Cortex of kidney (tissue), 1 donor: ENCODE measurements around the gene NHEJ1.

Experiments
- DNase-seq: peaks from one replicate; lab custom pipeline; 2025; lab: John Stamatoyannopoulos, UW

NHEJ1 gene

GRCh38 chr2:219087361-219087760 is 73.3 kb downstream of the NHEJ1 start:
- DNase-seq: no peak

DNA sequence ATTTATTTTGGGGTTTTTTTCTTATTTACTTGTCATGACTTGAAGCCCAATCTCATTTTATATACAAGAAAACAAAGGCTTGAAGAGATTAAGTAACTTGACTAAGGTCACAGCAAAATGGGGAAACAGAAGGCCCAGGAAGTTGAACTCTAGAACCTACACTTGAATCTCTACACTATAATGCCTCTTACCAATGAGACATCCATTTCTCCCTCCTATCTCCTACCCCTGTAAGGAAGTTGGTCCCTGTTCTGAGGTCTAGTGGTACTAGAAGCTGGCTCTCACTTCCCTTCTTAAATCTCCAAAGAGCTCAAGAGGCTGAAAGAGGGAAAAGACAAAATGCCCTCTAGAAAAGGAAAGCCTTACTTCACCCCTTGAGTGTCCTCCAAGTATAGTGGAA is 74.4 kb downstream of the NHEJ1 start:
- DNase-seq: no peak

DNA sequence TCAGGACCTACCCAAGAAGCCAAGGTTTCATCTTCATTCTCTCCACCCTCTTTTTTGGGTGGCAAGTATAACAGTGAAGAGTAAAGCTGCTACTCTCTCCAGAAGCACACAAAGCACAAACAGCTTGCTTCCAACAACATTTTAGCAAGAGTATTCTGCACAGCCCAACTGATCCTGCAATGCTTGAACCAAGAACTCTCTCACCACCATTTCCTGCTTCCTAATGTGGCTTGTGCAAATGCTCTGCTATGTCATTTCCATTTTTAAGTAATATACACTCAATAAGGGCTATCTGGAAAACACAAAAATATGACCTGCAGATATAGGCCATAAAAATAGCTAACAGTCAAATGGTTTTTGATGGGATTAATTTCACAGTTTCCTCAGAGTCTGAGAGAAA is 75.8 kb downstream of the NHEJ1 start:
- no peak for DNase-seq

GRCh38 chr2:219082332-219082958 is 78.2 kb downstream of the NHEJ1 start:
- no peak for DNase-seq

- no peak for DNase-seq
These were observed 78.8 kb downstream of the NHEJ1 start for GRCh38 chr2:219081701-219082331.

- no peak for DNase-seq
These were observed 79.5 kb downstream of the NHEJ1 start for GRCh38 chr2:219081096-219081495.

DNA sequence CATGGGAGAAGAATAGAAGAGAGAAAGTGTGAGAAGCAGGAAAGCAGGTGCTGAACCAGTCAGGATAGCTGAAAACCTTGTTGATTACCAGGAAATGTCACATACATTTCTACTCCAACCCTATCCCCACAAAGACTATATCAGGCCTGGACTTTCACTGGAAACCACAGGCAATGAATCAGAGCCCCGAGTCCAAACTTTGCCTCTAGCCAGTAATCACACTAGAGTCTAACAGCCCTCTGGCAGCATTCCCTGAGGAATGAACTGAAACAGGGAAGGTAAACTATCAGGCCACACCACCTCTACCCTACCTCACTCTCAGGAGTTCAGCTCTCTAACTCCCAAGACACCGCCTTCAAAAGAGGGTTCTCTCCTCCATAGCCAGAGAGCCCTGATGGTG is 81.2 kb downstream of the NHEJ1 start:
- no peak for DNase-seq

DNA sequence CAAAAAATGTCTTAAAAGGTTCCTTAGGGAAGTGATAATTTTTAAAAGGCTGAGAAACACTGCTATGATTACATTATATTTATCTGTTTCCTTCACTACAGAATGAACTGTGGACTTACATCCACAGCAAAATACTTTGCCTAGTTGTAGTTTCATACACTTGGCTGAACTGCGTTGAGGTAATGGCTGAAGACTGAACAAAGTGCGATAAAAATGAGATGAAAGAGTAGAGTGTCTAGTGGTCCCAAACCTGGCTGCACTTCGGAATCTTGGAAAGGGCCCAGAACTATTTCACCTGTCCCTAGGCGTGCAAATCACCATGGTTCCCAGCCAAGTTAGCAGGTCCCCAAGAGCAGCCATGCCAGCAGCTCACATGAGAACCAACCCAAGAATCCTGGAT is 81.7 kb downstream of the NHEJ1 start:
- no peak for DNase-seq

GRCh38 chr2:219078126-219078525 is 82.5 kb downstream of the NHEJ1 start:
- no peak for DNase-seq

- DNase-seq: no peak
These were observed 84.4 kb downstream of the NHEJ1 start for GRCh38 chr2:219076253-219076652.

DNA sequence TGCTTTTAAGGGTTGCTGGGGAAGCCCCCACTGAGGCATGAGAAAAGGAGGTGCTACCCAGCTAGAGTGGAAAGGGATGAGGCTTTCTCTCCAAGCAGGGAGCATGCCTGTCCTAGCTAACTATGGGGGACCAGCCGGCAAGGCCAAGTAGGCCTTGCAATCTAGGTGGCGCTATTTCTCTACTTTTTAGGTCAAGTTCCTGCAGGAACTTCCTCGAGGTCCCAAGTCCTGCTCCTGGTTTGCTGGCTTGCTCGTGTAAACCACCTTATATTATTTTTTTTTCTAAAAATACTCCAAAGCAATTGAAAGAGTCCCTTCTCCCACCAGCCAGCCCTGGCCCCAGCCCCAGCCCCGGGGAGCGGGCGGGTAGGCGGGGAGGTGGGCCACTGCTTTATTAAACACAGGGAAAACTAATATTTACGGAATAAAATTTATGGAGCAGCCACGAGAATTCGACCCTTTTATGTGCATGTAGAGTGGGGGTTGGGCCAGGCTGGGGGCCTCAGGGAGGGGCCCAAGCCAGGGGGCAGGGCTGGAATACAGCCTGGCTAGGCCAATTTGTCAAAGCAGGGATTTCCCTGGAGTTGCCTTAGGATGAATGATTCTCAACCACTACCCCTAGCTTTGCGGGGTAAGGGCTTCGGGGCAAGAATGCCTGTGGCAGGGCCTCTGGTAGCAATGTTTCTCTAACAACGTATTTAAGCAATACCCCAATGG is 87.0 kb downstream of the NHEJ1 start:
- no peak for DNase-seq

GRCh38 chr2:219072741-219073250 is 87.8 kb downstream of the NHEJ1 start:
- no peak for DNase-seq

GRCh38 chr2:219071131-219071816 is 89.3 kb downstream of the NHEJ1 start:
- no peak for DNase-seq

GRCh38 chr2:219065484-219065883 is 95.1 kb downstream of the NHEJ1 start:
- DNase-seq: no peak

DNA sequence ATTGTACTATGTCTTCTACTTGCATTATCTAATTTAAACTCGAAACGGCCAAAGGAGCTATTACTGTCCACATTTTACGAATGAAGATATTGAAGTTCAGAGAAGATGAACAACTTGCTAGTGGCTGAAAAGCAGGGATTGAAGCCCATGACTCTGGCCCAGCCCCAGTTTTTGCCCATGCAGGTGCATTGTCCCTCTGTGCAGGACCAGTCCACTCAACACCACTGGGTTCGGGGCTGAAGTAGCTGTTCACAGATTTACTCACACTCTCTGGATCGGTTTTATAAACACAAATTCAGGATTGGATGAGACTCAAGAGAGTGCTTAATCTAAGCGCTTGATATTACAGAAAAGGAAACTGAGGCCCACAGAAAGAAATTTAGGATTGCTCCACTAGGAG is 98.5 kb downstream of the NHEJ1 start:
- no peak for DNase-seq

DNA sequence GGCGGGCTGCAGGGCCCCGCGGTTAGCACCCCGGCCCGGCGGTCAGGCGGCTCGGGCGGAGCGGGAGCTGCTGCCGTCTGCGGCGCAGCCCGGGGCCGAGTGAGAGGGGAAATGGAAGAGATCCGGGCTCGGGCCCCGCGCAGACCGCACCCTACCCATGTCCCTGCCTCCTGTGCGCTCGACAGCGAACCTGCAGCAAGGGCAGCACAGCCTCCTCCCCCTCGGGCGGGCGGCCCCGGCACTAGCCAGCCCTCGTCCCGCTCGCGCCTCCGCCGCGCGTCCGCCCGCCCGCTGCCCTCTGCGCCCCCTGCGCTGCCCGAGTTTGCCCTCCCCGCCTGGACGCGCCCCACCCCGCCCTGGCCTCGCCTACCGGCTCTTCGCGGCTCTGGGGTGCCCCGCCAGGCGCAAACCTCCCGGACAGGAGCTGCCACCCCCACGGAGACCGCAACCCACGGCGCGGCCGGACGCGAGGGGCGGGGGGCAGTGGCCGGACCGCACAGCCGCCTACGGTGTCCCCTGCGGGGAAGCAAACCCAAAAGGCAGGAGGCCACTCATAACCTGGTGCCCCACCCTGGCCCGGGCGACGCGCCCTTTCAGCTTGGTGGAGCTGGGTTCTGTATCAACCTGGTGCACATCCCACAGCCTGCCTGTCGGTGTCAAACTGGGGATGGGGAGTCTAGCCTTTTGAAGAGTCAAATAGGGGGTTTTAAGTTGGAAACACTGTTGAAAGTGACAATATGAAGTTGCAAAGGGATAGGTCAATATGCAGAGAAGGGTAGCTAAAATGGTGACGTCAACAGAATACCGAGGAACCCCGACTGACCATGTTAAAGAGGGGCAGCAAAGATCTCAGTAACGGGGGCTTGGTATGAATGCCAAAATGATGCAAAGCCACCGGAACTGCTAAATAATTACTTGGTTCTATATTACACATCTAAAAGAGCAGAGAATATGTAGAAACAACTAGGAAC is 99.5 kb downstream of the NHEJ1 start, which contains the start of gene IHH:
TSS of gene IHH (minus strand) at position 101 of the 971 bp plus-strand sequence. CDS start 454 bp downstream, outside the sequence.
- no peak for DNase-seq

- DNase-seq: no peak
These were observed 100.6 kb downstream of the NHEJ1 start for GRCh38 chr2:219059725-219060682.

GRCh38 chr2:219059375-219059724 is 101.3 kb downstream of the NHEJ1 start:
- no peak for DNase-seq

- no peak for DNase-seq
These were observed 101.9 kb downstream of the NHEJ1 start for GRCh38 chr2:219058541-219059374.
